GM20431 (cell line): Measurements from ENCODE around the gene CELSR1.

ENCODE experiments used
- in situ Hi-C: fragments of 300-500 bp; cut with MseI, MboI; formaldehyde crosslinking; loops from one replicate; pipeline ENCODE4 v1.15.0; 2020; ENCODE audit warnings: low sequenced_read_pairs; ENCODE audit not compliant: unreplicated experiment

CELSR1 gene

DNA sequence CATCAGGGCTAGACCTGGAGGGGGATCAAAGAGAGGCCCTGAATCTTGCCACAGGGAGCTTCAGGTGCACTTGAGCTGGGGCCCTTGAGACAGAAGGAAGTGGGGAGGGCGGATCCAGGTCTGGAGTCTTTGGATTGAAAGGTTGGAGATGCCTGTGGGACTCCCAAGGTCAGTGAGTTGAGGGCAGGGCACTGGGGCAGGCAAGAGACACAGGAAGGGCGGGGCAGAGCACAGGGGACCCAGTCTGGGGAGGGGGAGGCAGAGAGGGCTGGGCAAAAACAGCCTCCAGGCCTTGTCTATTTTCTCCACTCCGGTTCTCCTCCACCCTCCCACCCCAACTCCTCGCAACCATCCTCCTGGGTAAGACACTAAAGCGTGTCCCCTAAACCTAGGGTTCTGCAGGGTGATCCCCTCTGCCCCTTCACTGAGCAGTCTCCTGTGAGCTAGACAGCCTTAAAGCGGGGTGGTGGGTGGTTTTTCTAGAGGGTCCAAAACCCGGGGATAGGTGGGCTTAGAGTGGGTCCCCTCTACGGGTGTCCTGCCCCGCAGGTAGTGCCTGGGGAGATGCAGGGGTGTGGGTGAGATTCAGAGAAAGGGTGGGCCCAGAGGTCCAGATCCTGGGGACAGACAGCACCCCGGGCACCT is 38.6 kb upstream of the CELSR1 start:
- in situ Hi-C loops: no loop called here

DNA sequence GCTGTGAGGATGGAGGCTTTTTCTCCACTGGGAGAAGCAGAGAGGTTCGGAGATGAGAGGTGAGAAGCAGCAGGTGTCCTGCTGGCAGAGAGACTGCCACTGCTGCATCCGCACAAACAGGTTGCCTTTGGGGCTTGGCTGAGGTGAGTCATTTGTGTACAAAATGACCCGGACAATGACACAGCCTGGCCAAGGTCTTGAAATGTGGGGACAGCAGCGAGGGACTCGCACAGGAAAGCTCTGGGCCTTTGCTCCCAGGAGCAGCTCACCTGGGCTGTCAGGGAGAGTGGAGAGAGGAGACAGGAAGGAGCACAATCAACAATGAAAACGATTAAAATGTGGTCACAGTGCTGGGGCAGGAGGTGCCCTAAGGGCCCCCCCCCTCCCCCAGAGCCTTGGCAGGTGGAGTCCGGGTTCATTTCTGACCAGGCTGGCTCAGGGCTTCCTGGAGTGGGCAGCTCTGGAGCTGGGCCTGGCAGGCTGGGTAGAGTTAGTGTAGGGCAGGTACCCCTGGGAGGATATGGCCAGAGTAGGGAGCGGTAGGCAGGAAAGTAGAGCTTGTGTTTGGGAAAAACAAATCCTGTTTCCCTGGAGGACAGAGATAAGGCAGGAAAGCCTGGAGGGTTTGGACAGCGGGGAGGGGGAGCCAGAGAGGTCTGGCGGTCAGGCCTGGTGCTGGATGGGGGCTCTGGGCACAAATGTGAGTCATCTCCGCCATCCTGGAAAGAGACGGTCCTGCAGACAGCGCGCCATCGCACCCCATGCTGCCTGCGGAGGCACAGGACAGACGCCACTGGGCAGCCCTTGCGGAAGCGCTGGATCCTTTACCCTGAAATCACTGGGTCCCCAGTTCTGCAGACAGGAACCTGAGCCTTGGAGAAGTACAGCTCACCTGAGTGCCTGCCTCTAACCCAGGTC is 37.8 kb upstream of the CELSR1 start:
- in situ Hi-C loops: no loop called here

DNA sequence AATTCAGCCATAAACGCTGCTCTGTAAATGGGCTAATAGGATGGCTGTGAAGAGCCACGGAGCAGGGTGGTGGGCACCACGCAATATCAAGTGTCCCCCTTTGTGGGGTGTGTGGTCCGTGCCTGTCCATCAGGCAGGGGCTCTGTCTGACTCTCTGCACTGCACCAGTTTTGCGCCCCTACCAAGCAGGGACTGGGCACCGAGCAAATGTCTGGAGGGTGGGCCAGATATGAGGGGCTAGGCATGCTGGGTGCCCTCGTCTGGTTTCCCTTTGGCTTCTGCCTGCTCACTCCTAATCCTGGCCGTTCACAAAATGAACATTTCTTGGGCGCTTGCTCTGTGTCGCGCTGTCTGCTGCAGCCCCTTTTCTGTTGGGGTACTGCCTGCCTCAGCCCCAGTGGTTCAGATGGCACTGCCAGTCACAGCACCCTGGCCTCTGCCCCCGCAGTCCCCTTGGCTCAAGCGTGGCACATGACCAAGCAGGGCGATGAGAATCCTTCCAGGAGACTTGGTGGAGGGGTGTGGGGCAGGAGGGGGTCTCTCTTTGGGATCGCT is 37.1 kb upstream of the CELSR1 start:
- in situ Hi-C loops: no loop called here

DNA sequence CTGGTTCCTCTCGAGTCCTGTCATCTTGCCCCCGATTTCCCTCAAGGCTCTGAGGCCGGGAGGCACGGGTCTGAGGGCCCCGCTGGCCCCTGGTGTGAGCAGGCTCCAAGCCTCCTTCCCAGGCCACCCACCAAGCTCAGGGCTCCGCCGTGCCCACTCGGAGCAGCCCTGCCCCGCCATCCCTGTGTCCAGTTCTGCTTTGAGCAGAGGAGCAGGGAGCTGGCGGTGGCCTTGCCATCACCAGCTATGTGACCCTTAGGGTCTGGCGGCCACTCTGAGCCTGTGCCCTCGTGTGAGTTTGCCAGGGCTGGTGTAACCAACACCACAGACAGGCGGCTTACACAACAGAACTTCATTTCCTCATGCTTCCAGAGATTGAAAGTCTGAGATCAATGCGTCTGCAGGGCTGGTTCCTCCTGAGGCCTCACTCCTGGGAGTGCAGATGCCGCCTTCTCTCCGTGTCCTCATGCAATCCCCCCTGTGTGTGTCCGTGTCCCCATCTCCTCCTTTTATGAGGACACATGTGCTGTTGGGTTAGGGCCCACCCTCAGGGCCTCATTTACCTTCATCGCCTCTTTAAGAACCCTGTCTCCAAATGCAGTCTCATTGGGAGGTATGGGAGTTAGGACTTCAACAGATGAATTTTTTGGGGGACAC is 36.5 kb upstream of the CELSR1 start:
- in situ Hi-C loops: no loop called here

DNA sequence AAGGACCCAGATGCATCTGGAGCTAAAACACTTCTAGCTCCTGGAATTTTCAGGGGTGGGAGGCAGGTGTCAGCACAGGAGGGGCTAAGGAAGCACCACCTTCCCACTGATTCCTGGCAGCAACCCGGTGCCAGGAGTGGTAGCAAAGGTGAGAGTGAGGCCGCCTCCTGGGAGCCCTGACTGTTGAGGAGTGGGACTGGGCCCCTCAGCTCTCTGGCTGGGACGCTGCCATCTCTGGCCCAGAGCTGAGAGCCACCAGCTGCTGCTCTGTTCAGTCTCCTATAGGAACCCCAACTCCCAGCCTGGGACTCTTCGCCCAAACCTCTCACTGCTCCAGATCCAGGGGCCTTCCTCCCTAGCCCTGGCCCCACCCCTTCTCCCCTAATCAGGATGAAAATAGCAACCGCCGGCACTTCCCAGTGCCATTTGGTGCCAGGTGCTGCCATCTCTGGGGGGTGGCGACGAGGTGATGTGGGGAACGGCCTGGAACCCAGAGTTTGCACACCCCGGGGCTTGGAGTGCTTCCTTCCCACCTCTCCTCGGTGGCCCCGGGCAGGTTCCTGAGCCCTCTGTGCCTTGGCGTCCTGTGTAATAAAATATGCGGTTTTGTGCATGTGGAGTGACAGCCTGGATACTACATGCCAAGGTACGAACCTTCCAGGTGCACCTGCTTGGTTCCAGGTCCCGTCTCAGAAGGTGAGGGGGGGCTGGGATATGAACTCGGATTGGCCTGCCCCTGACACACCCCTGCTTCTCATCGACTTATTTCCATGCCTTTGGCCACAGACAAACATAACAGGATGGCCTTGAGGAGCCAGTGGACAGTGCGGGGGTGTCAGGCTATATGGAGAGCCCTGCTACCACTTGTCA is 35.7 kb upstream of the CELSR1 start:
- in situ Hi-C loops: no loop called here

DNA sequence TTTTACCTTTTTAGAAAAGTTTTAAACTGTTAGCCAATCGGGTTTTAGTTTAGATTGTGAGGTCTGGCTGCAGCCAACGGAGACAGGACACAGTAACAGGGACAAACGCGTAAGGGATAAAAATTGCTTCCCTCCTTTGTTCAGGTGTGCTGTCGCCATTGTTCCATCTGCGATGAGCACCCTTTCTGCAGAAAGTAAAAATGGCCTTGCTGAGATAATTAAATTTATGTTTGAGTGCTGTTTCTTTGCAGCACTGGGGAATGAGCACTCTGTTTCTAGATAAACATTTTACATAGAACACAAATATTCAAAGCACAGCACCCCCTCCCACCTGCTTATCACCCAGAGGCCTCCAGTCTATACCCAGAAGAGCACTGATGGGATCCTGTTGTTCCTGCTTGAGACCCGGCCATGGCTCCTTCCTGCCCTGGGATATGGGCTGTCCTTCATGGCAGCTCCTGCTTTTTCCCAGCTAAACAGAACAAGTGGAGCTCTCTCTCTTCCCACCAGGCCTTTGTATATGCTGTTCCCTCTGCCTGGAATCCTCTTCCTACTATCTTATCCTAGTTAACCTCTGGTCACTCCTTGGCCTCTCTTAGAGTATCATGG is 34.3 kb upstream of the CELSR1 start:
- in situ Hi-C loops: no loop called here

DNA sequence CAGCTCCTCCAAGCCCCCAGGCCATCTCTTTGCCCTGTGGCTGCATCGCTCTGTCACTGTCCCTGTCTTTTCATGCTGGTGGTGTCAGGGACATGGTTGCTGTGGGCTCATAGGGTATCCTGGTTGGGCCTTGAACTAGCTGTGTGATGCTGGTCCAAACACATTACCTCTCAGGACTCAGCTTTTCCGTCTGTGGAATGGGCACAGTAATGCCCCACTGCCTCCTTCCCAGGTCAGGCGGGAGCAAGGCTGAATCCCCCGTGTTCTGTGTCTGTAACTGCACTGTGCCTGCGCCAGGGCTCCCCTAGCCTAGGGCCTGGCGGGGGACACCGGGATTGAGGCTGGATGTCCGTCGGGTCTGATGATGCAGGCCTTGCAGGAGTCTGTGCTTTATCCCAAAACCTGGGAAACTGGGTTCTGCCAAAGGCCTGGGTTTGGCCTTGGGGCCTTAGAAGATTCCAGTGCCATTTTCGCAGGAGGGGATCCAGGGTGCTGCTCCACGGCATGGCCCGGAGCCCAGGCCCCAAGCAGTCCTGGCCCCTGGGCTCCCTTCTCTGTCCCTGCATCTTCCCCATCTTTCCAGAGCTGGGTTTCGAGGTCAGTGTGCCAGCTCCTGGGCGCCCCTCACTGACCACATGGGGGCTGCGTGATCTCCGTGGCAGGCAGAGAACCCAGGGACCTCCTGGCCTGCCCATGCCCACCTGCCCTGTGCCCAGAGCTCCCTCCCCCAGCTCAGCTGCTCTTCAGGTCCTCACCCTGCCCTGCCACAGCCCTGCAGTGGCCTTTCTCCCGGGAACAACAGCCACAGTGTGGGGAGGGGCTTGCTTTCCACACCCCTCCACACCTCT is 32.7 kb upstream of the CELSR1 start:
- in situ Hi-C loops: no loop called here

GRCh38 chr22:46569055-46569847 is 31.8 kb upstream of the CELSR1 start:
- in situ Hi-C loops: no loop called here

DNA sequence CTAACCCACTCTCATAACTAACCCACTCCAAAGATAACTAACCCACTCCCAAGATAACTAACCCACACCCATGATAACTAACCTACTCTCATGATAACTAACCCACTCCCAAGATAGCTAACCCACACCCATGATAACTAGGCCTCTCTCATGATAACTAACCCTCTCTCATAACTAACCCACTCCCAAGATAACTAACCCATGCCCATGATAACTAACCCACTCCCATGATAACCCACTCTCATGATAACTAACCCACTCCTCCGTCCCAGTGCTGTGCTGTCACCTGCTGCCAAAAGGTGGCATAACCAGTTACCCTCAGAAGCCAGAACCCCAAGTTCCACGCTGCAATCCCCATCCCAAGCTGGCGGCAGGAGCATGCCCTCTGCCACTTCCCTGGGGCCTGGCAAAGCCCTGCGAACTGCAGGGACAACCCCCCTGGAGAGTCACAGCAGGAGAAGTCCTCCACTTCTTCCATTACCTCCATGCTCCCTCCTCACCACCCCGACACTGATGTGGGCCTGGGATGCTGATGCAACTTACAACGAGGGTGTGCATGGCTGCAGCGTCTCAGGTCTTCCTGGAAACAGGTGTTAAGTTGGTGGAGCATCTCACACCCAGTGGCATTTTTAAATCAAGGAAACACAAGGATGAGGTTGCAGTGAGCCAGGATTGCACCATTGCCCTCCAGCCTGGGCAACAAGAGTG is 30.8 kb upstream of the CELSR1 start:
- in situ Hi-C loops: no loop called here

DNA sequence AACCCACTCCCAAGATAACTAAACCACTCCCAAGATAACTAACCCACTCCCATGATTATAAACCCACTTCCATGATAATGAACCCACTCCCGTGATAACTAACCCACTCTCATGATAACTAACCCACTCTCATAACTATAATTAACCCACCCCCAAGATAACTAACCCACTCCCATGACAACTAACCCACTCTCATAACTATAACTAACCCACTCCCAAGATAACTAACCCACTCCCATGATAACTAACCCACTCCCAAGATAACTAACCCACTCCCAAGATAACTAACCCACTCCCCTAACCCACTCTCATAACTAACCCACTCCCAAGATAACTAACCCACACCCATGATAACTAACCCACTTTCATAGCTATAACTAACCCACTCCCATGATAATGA is 30.1 kb upstream of the CELSR1 start:
- in situ Hi-C loops: no loop called here

- in situ Hi-C loops: no loop called here
Observed at GRCh38 chr22:46564084-46564714, 26.8 kb upstream of the CELSR1 start.

DNA sequence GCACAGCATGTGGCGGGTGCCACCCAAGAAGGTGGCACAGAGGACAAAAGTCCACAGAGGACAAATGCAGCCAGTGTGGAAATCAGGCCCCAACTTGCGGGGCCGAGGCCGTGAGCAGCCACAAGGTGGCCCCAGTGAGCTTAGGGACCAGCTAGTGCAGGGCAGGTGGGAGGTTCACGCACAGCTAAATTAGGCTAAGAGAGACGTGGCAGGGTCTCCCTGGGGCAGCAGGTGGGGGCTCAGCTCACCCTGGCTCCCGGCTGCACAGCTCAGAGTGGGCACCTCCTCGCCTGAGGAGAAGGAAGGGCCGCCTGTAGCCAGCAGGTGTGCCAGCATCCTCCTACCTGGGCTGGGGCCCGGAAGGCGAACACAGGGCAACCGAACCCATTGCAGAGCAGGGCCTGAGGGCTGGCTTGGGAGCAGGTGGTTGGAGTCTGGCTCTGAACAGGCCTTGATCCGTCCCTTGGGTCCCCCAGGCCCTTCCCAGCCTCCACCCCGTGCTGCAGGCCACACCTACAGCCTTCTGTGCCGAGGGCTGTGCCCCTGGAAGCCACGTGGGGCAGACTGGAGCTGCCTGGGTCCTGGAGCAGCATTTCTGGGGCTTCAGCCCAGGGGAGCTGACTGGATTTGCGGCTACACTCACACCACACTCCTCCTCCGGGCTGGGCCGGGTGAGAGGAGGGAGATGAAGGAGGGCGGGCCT is 26.1 kb upstream of the CELSR1 start:
- in situ Hi-C loops: no loop called here

- in situ Hi-C loops: no loop called here
Observed at GRCh38 chr22:46561435-46561905, 24.1 kb upstream of the CELSR1 start.

GRCh38 chr22:46560696-46561295 is 23.4 kb upstream of the CELSR1 start:
- in situ Hi-C loops: no loop called here

GRCh38 chr22:46557736-46558480 is 20.5 kb upstream of the CELSR1 start:
- in situ Hi-C loops: no loop called here
